Calu3 (cell line): ENCODE data around the gene USP13. TPM values are rescaled to one million over a fixed set of nuclear protein-coding genes. Genes with fewer than 3 reads are reported as not detected.

Experiments
- BruUV-seq: library from RNA; stranded (reverse); fragments of 400-500 nt; replicated peaks from 2 replicates; lab custom pipeline; 2021; lab: Mats Ljungman, UMichigan
- CTCF ChIA-PET: fragments of 300-600 bp; sonication (Branson Sonifier 250); formaldehyde crosslinking; loops from one replicate; lab custom pipeline; 2022; ENCODE audit warnings: antibody characterized with exemption; lab: Charles Lee
- DNase-seq: peaks from one replicate; pipeline ENCODE4 v3.0.0; 2022
- H3K27ac Mint-ChIP-seq: one replicate; pipeline ENCODE4 v1.8.0; 2022; ENCODE audit warnings: mixed read lengths; ENCODE audit not compliant: unreplicated experiment
- H3K27me3 Mint-ChIP-seq: one replicate; pipeline ENCODE4 v1.8.0; 2022; ENCODE audit warnings: mixed read lengths; ENCODE audit not compliant: unreplicated experiment
- H3K36me3 Mint-ChIP-seq: one replicate; pipeline ENCODE4 v1.8.0; 2022; ENCODE audit warnings: mild to moderate bottlenecking, moderate library complexity, mixed read lengths; ENCODE audit not compliant: insufficient read depth, unreplicated experiment
- H3K4me1 Mint-ChIP-seq: one replicate; pipeline ENCODE4 v1.8.0; 2022; ENCODE audit warnings: mild to moderate bottlenecking, low read depth, mixed read lengths; ENCODE audit not compliant: unreplicated experiment
- H3K4me3 Mint-ChIP-seq: one replicate; pipeline ENCODE4 v1.8.0; 2022; ENCODE audit warnings: mild to moderate bottlenecking, low read depth, moderate library complexity, mixed read lengths; ENCODE audit not compliant: unreplicated experiment
- H3K9me3 Mint-ChIP-seq: one replicate; pipeline ENCODE4 v1.8.0; 2022; ENCODE audit warnings: low read depth, mixed read lengths; ENCODE audit not compliant: unreplicated experiment
- intact Hi-C: fragments of 100-400 bp; cut with micrococcal nuclease; formaldehyde crosslinking; loops from one replicate; pipeline ENCODE4 v1.10.0; 2022; ENCODE audit not compliant: unreplicated experiment
- total RNA-seq: library from RNA; stranded (reverse); gene quantifications from 2 replicates; pipeline ENCODE4 v1.2.3, GENCODE V29; 2022
- TF ChIP-seq, protein P1 (sequence below): fragments of 200-600 bp; IDR thresholded peaks from one replicate; pipeline ENCODE4 v1.8.0; 2022; ENCODE audit warnings: antibody characterized with exemption; ENCODE audit not compliant: unreplicated experiment

Gene USP13
- total RNA-seq, 1 experiment from 2014 or later, result 29.8 TPM

DNA sequence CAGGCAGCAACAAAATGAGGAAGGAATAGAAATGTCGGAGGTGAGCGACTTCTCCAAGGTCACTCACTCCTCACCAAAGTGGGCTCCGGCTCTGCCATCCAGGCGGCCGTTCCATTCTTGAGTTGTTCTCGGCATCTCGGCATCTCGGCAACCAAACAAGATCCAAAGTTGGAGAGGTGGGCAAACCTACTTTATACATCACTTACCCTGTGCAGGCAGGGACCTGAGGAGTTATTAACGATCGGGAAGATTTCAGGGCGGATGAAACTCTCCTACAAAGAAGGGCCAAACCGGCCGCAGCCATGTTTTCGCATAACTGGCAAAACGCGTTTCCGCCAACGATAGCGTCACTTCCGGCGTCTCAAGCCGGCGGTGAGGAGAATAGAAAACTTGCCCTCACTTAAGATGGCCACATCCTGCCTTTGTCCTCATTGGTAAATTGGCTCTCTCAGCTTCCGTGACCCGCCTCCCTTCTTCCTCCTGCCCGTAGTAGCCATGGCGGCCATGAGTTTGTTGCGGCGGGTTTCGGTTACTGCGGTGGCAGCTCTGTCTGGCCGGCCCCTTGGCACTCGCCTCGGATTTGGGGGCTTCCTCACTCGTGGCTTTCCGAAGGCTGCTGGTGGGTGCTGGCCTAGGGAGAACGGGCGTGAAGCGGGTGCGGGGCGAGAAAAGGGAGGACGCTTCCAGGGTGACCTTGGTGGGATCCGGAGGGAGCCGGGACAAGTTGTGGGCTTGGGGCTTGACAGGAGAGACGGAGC, 48.3 kb upstream of the USP13 start, which contains the start of the genes MRPL47 and NDUFB5:
Gene MRPL47 (minus strand): TSS at position 318 of the 758 bp plus-strand sequence. CDS start 14 bp downstream, at position 304.
Gene NDUFB5 (plus strand): TSS at position 474 of the 758 bp plus-strand sequence. CDS start 22 bp downstream, at position 496.
- peak; percentile 94 for DNase-seq
- Mint-ChIP-seq H3K27me3 (no peaks in the 10 kb centered on the region), H3K27ac (peak within 1 kb of the TSS; percentile 94), H3K36me3 (peaks cover 47% of the 10 kb centered on the region), H3K4me1 (peaks cover 8% of the 10 kb centered on the region), H3K4me3 (peak within 1 kb of the TSS; percentile 86), H3K9me3 (no peaks in the 10 kb centered on the region)
- TF ChIP-seq, protein P1, sequence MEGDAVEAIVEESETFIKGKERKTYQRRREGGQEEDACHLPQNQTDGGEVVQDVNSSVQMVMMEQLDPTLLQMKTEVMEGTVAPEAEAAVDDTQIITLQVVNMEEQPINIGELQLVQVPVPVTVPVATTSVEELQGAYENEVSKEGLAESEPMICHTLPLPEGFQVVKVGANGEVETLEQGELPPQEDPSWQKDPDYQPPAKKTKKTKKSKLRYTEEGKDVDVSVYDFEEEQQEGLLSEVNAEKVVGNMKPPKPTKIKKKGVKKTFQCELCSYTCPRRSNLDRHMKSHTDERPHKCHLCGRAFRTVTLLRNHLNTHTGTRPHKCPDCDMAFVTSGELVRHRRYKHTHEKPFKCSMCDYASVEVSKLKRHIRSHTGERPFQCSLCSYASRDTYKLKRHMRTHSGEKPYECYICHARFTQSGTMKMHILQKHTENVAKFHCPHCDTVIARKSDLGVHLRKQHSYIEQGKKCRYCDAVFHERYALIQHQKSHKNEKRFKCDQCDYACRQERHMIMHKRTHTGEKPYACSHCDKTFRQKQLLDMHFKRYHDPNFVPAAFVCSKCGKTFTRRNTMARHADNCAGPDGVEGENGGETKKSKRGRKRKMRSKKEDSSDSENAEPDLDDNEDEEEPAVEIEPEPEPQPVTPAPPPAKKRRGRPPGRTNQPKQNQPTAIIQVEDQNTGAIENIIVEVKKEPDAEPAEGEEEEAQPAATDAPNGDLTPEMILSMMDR, result no peak
- BruUV-seq, result no TSS peak
- CTCF ChIA-PET, result interaction anchor here (0.9 to 1.0 kb wide), 4 partner anchors 10 to 48 kb away, joined by 3 to 6 read pairs (median 4); partner anchors contain the start of gene USP13
- intact Hi-C loops, result loop anchor here (2.0 kb wide), 1 partner anchor 40 kb away; no protein-coding TSS in a partner anchor

DNA sequence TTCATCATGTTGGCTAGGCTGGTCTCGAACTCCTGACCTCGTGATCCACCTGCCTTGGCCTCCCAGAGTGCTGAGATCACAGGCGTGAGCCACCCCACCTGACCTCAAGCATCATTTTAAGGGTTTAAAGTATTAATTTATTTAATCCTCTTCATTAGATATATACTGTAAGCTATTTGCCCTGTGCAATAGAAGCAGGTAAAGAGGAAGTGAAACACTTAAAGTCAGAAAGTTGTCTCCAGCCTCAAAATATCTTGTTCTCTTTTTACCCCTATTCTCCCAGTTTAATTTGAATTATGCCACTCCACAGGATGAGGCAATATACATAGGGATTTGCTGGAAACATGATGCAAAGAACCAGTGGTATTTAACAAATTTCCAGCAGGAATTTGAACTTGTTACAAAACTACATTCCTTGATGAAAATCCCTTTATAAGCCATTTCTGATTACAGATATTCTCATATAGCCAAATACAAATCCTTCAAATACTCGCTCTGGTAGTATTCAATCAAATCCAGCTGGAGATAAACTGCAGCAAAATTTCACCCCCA, 46.2 kb upstream of the USP13 start:
- BruUV-seq, result no TSS peak
- Mint-ChIP-seq H3K4me3 (no peak overlapping the region), H3K4me1 (peaks cover 8% of the 10 kb centered on the region), H3K27me3 (no peaks in the 10 kb centered on the region), H3K27ac (no peak overlapping the region), H3K36me3 (peaks cover 34% of the 10 kb centered on the region), H3K9me3 (no peaks in the 10 kb centered on the region)
- intact Hi-C loops, result no loop called here
- DNase-seq, result no peak
- TF ChIP-seq, protein P1, result no peak
- CTCF ChIA-PET, result no interaction called here

DNA sequence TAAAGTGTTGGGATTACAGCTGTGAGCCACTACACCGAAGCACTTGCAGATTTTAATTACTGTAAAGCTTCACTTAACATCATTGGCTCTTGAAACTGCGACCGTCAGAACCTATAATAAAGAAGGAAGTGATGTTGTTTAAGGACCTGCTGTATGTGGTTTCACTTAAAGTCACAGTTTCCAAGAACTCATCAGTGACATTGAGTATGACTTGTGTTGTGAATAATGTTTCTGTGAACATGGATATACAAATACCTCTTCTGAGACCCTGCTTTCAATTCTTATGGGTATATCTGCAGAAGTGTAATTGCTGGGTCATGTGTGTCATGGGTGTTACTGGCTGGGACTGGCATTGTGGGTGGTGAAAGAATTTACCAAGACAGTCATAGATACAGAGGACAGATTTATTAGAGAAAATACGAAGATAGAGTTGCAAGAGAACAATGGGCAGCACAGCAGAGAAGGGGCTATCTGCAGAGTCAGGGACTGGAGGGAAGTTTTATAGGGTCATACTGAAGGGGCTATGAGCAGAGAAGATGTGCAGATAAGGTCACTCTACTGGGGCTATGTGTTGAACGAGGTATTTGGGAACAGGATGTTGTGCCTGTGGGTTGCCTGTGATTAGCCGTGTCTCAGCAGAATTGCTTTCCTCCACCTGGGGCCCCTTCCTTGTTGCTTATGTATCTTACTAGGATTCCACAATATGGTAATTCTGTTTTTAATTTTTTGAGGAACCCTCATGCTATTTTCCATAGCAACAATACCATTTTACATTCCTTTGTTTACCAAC, 43.7 kb upstream of the USP13 start:
- peaks cover 28% of the 10 kb centered on the region for H3K36me3 Mint-ChIP-seq
- BruUV-seq, result no TSS peak
- H3K4me3 Mint-ChIP-seq, result no peak overlapping the region
- TF ChIP-seq, protein P1, result no peak
- intact Hi-C loops, result no loop called here
- no peaks in the 10 kb centered on the region for H3K9me3 Mint-ChIP-seq
- H3K27me3 Mint-ChIP-seq, result no peaks in the 10 kb centered on the region
- no peak overlapping the region for H3K27ac Mint-ChIP-seq
- H3K4me1 Mint-ChIP-seq, result peaks cover 21% of the 10 kb centered on the region
- CTCF ChIA-PET, result interaction anchor here (0.6 kb wide), 1 partner anchor 1290 kb away, joined by 4 read pairs; no protein-coding TSS in a partner anchor
- no peak for DNase-seq

DNA sequence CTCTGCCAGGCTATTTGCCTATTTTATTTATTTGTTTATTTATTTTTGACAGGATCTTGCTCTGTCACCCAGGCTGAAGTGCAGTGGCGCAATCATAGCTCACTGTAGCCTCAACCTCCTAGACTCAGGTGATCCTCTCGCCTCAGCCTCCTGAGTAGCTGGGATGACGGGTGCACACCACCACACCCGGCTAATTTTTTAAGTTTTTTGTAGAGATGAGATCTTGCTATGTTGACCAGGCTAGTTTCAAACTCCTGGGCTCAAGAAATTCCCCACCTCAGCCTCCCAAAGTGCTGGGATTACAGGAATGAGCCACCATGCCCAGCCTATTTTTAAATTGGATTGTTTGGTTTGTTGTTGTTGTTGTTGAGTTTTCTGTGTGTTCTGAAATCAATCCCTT, 42.8 kb upstream of the USP13 start:
- TF ChIP-seq, protein P1, result no peak
- Mint-ChIP-seq H3K27me3 (no peaks in the 10 kb centered on the region), H3K4me3 (no peak overlapping the region), H3K4me1 (peaks cover 22% of the 10 kb centered on the region), H3K36me3 (peaks cover 19% of the 10 kb centered on the region), H3K9me3 (no peaks in the 10 kb centered on the region), H3K27ac (no peak overlapping the region)
- no peak for DNase-seq
- CTCF ChIA-PET, result interaction anchor here (0.5 to 0.6 kb wide), 2 partner anchors 21 to 1289 kb away, joined by 4 read pairs; no protein-coding TSS in a partner anchor
- intact Hi-C loops, result no loop called here
- BruUV-seq, result no TSS peak
